Endodermal cell (in vitro differentiated cells): ENCODE results near the gene DNM2. TPM values are rescaled to one million over a fixed set of nuclear protein-coding genes. Genes with fewer than 3 reads are reported as not detected.

Experiments used
- DNase-seq: peaks from one replicate; pipeline ENCODE4 v3.0.0-alpha.2; 2017
- H3K27ac ChIP-seq: 2 replicates; pipeline ENCODE4 v1.5.1; 2013; ENCODE audit warnings: mild to moderate bottlenecking, low read depth, low read length, moderate library complexity
- H3K27me3 ChIP-seq: 2 replicates; pipeline ENCODE4 v1.6.1; 2013; ENCODE audit warnings: mild to moderate bottlenecking, low read length, moderate library complexity; ENCODE audit not compliant: insufficient read depth, control insufficient read depth, poor library complexity, severe bottlenecking
- H3K36me3 ChIP-seq: 2 replicates; pipeline ENCODE4 v1.7.0; 2013; ENCODE audit warnings: mild to moderate bottlenecking, low read length, moderate library complexity; ENCODE audit not compliant: control insufficient read depth, insufficient read depth
- H3K4me1 ChIP-seq: one replicate; pipeline ENCODE4 v1.7.0; 2013; ENCODE audit warnings: low read length; ENCODE audit not compliant: control insufficient read depth, insufficient read depth
- H3K4me3 ChIP-seq: 2 replicates; pipeline ENCODE4 v1.5.1; 2013; ENCODE audit warnings: mild to moderate bottlenecking, low read length, moderate library complexity
- H3K9ac ChIP-seq: 2 replicates; pipeline ENCODE4 v1.6.1; 2013; ENCODE audit warnings: mild to moderate bottlenecking, low read length, moderate library complexity; ENCODE audit not compliant: poor library complexity, severe bottlenecking; ENCODE audit errors: extremely low read depth
- H3K9me3 ChIP-seq: 2 replicates; pipeline ENCODE4 v1.6.1; 2013; ENCODE audit warnings: mild to moderate bottlenecking, low read length, moderate library complexity; ENCODE audit not compliant: control insufficient read depth
- H3K27ac Mint-ChIP-seq: 2 replicates; pipeline ENCODE4 v1.8.0; 2020; ENCODE audit warnings: mixed read lengths
- H3K27me3 Mint-ChIP-seq: 2 replicates; pipeline ENCODE4 v1.8.0; 2021; ENCODE audit warnings: mild to moderate bottlenecking, mixed read lengths; ENCODE audit not compliant: insufficient read depth
- H3K36me3 Mint-ChIP-seq: 2 replicates; pipeline ENCODE4 v1.8.0; 2020; ENCODE audit warnings: low read depth, mixed read lengths
- H3K4me1 Mint-ChIP-seq: 2 replicates; pipeline ENCODE4 v1.8.0; 2020; ENCODE audit warnings: mixed read lengths
- H3K4me3 Mint-ChIP-seq: 2 replicates; pipeline ENCODE4 v1.8.0; 2020; ENCODE audit warnings: mild to moderate bottlenecking, moderate library complexity, mixed read lengths
- H3K9me3 Mint-ChIP-seq: 2 replicates; pipeline ENCODE4 v1.8.0; 2020; ENCODE audit warnings: mild to moderate bottlenecking, mixed read lengths
- WGBS, 2 experiments: methylation state at CpG; one replicate each; pipeline versions ENCODE4 v1.1.5 to v1.1.7; 2013; ENCODE audit warnings: missing lambda C conversion rate in 2 of 2, mixed read lengths in 1 of 2; ENCODE audit not compliant: insufficient coverage in 1 of 2, insufficient read length in 1 of 2; 5-methylcytosine and 5-hydroxymethylcytosine counted together
- total RNA-seq, 2 donors: library from RNA; stranded (reverse); fragmentation: NEBNext Ultra II Directional in 1 of 2; extraction: Animal tissue kit (Norgen Biotek cat#: 25700) in 1 of 2; gene quantifications; 2 replicates in 1 of 2; 3 replicates in 1 of 2; pipeline ENCODE4 v1.2.1, GENCODE V29; 2021
- TF ChIP-seq, protein P1 (sequence below): fragments of 200-600 bp; sonication (generic); conservative IDR thresholded peaks from 2 replicates; pipeline ENCODE4 v1.5.0; 2021; ENCODE audit warnings: antibody characterized with exemption, mild to moderate bottlenecking

Gene DNM2
- total RNA-seq, 2 donors from 2014 or later: 118 to 136 TPM

GRCh38 chr19:10780368-10780767 is 62.5 kb downstream of the DNM2 start:
- Mint-ChIP-seq H3K36me3 (peaks cover 75% of the 10 kb centered on the region), H3K4me1 (no peaks in the 10 kb centered on the region), H3K4me3 (no peak overlapping the region), H3K9me3 (no peaks in the 10 kb centered on the region), H3K27me3 (no peaks in the 10 kb centered on the region), H3K27ac (peak overlapping the region; percentile 26)
- H3K4me3 ChIP-seq: no peak overlapping the region
- 94 to 96% methylated on average over 4 to 6 of the region's 6 CpGs for WGBS, 2 experiments
- TF ChIP-seq, protein P1, sequence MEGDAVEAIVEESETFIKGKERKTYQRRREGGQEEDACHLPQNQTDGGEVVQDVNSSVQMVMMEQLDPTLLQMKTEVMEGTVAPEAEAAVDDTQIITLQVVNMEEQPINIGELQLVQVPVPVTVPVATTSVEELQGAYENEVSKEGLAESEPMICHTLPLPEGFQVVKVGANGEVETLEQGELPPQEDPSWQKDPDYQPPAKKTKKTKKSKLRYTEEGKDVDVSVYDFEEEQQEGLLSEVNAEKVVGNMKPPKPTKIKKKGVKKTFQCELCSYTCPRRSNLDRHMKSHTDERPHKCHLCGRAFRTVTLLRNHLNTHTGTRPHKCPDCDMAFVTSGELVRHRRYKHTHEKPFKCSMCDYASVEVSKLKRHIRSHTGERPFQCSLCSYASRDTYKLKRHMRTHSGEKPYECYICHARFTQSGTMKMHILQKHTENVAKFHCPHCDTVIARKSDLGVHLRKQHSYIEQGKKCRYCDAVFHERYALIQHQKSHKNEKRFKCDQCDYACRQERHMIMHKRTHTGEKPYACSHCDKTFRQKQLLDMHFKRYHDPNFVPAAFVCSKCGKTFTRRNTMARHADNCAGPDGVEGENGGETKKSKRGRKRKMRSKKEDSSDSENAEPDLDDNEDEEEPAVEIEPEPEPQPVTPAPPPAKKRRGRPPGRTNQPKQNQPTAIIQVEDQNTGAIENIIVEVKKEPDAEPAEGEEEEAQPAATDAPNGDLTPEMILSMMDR: no peak
- H3K9ac ChIP-seq: no peak overlapping the region
- no peak overlapping the region for H3K27ac ChIP-seq
- no peaks in the 10 kb centered on the region for H3K27me3 ChIP-seq
- DNase-seq: no peak
- H3K4me1 ChIP-seq: no peaks in the 10 kb centered on the region
- peaks cover 68% of the 10 kb centered on the region for H3K36me3 ChIP-seq
- no peaks in the 10 kb centered on the region for H3K9me3 ChIP-seq

GRCh38 chr19:10782795-10783194 is 64.9 kb downstream of the DNM2 start:
- H3K9me3 Mint-ChIP-seq: no peaks in the 10 kb centered on the region
- TF ChIP-seq, protein P1: no peak
- Histone ChIP-seq H3K9ac (no peak overlapping the region), H3K36me3 (peaks cover 62% of the 10 kb centered on the region), H3K4me1 (no peaks in the 10 kb centered on the region), H3K9me3 (no peaks in the 10 kb centered on the region), H3K27me3 (no peaks in the 10 kb centered on the region), H3K27ac (no peak overlapping the region), H3K4me3 (no peak overlapping the region)
- 96% methylated on average over 12 to 13 of the region's 13 CpGs for WGBS, 2 experiments
- DNase-seq: no peak
- no peaks in the 10 kb centered on the region for H3K27me3 Mint-ChIP-seq
- H3K4me1 Mint-ChIP-seq: no peaks in the 10 kb centered on the region
- peaks cover 70% of the 10 kb centered on the region for H3K36me3 Mint-ChIP-seq
- no peak overlapping the region for H3K4me3 Mint-ChIP-seq
- H3K27ac Mint-ChIP-seq: no peak overlapping the region

- peaks cover 57% of the 10 kb centered on the region for H3K36me3 ChIP-seq
- H3K4me1 Mint-ChIP-seq: no peaks in the 10 kb centered on the region
- H3K4me1 ChIP-seq: no peaks in the 10 kb centered on the region
- peaks cover 73% of the 10 kb centered on the region for H3K36me3 Mint-ChIP-seq
- H3K4me3 ChIP-seq: no peak overlapping the region
- DNase-seq: no peak
- H3K9me3 ChIP-seq: no peaks in the 10 kb centered on the region
- no peaks in the 10 kb centered on the region for H3K9me3 Mint-ChIP-seq
- H3K27ac ChIP-seq: no peak overlapping the region
- WGBS, 2 experiments: 94 to 97% methylated on average over 8 to 10 of the region's 10 CpGs
- no peaks in the 10 kb centered on the region for H3K27me3 ChIP-seq
- no peak overlapping the region for H3K27ac Mint-ChIP-seq
- no peaks in the 10 kb centered on the region for H3K27me3 Mint-ChIP-seq
- TF ChIP-seq, protein P1: no peak
- no peak overlapping the region for H3K9ac ChIP-seq
- H3K4me3 Mint-ChIP-seq: no peak overlapping the region
These were observed 66.4 kb downstream of the DNM2 start for GRCh38 chr19:10784257-10784656.
